GM18909 (cell line): ENCODE data around the gene FBXO21.

Source experiments
- ATAC-seq: cut with Tn5 transposase; IDR thresholded peaks from one replicate; pipeline ENCODE4 v1.9.1; 2021; ENCODE audit warnings: mild to moderate bottlenecking; ENCODE audit not compliant: unreplicated experiment, poor library complexity

The FBXO21 gene

GRCh38 chr12:117169548-117169947, 20.7 kb downstream of the FBXO21 start:
- no peak for ATAC-seq

- no peak for ATAC-seq
Measured at GRCh38 chr12:117168976-117169375, 21.3 kb downstream of the FBXO21 start.

GRCh38 chr12:117167769-117168168, 22.5 kb downstream of the FBXO21 start:
- ATAC-seq: no peak

GRCh38 chr12:117166107-117166506, 24.2 kb downstream of the FBXO21 start:
- ATAC-seq: no peak

- no peak for ATAC-seq
Measured at GRCh38 chr12:117165342-117165741, 24.9 kb downstream of the FBXO21 start.

GRCh38 chr12:117162633-117163032, 27.6 kb downstream of the FBXO21 start:
- ATAC-seq: no peak

- ATAC-seq: no peak
Measured at GRCh38 chr12:117162167-117162539, 28.1 kb downstream of the FBXO21 start.

- ATAC-seq: no peak
Measured at GRCh38 chr12:117161460-117162166, 28.7 kb downstream of the FBXO21 start.

- no peak for ATAC-seq
Measured at GRCh38 chr12:117159674-117160073, 30.6 kb downstream of the FBXO21 start.

GRCh38 chr12:117158911-117159553, 31.2 kb downstream of the FBXO21 start:
- no peak for ATAC-seq

GRCh38 chr12:117158096-117158495, 32.2 kb downstream of the FBXO21 start:
- ATAC-seq: no peak

- no peak for ATAC-seq
Measured at GRCh38 chr12:117155278-117156060, 34.8 kb downstream of the FBXO21 start.

GRCh38 chr12:117152793-117153775, 37.2 kb downstream of the FBXO21 start:
- no peak for ATAC-seq

GRCh38 chr12:117151403-117152031, 38.8 kb downstream of the FBXO21 start:
- ATAC-seq: no peak

- ATAC-seq: no peak
Measured at GRCh38 chr12:117149431-117149830, 40.8 kb downstream of the FBXO21 start.

GRCh38 chr12:117148642-117149041, 41.6 kb downstream of the FBXO21 start:
- no peak for ATAC-seq

GRCh38 chr12:117147639-117148038, 42.6 kb downstream of the FBXO21 start:
- no peak for ATAC-seq

GRCh38 chr12:117145597-117146154, 44.6 kb downstream of the FBXO21 start:
- no peak for ATAC-seq

GRCh38 chr12:117144599-117144998, 45.7 kb downstream of the FBXO21 start:
- ATAC-seq: no peak
